ENCODE data around the gene SGK1. TPM values are rescaled to one million over a fixed set of nuclear protein-coding genes. Genes with fewer than 3 reads are reported as not detected.

SGK1 gene
- total RNA-seq, result 10 to 100 TPM; 30.7 to 44.6 TPM

- H3K4me3 Mint-ChIP-seq, result peak within 1 kb of the TSS; percentile 86 to 90
- H3K27ac Mint-ChIP-seq, result no peak within 1 kb of the TSS
- ATAC-seq (replicated peaks in 1 of 2) (peak; percentile 79 to 86), DNase-seq (peak; percentile 13 to 19)
- peaks cover 31% of the 10 kb centered on the region for H3K4me1 Mint-ChIP-seq (ENCODE audit: low read depth)
- peaks cover 4 to 5% of the 10 kb centered on the region in 2 donors for H3K9me3 Mint-ChIP-seq
- H3K27me3 Mint-ChIP-seq (ENCODE audit: low read depth), result peaks cover 35% of the 10 kb centered on the region
- peaks cover 3 to 4% of the 10 kb centered on the region in 2 donors for H3K36me3 Mint-ChIP-seq (ENCODE audit: insufficient read depth in 2 of 2)
Measured at GRCh38 chr6:134317471-134318131, at the start of gene SGK1. TSS of gene SGK1 (minus strand) at chr6:134318112. CDS start at chr6:134317460, 652 bp downstream.

GRCh38 chr6:134363323-134364039, 45.6 kb upstream of the SGK1 start:
- Mint-ChIP-seq H3K36me3 (ENCODE audit: insufficient read depth in 2 of 2) (no peaks in the 10 kb centered on the region), H3K4me1 (ENCODE audit: low read depth) (peaks cover 3% of the 10 kb centered on the region), H3K27ac (no peak overlapping the region), H3K27me3 (ENCODE audit: low read depth) (no peaks in the 10 kb centered on the region), H3K4me3 (no peak overlapping the region), H3K9me3 (no peaks in the 10 kb centered on the region)
- DNase-seq (no peak), ATAC-seq (replicated peaks in 1 of 2) (peak in 1 of 2 donors; percentile 19)

GRCh38 chr6:134361011-134361410, 43.1 kb upstream of the SGK1 start:
- Mint-ChIP-seq H3K27ac (no peak overlapping the region), H3K27me3 (ENCODE audit: low read depth) (no peaks in the 10 kb centered on the region), H3K9me3 (peaks cover 0 to 5% of the 10 kb centered on the region in 2 donors), H3K4me3 (no peak overlapping the region), H3K4me1 (ENCODE audit: low read depth) (peaks cover 7% of the 10 kb centered on the region), H3K36me3 (ENCODE audit: insufficient read depth in 2 of 2) (peaks cover under 1 to 5% of the 10 kb centered on the region in 2 donors)
- no peak for DNase-seq
- ATAC-seq (replicated peaks in 1 of 2), result no peak

- H3K36me3 Mint-ChIP-seq (ENCODE audit: insufficient read depth in 2 of 2), result peaks cover 4 to 13% of the 10 kb centered on the region in 2 donors
- H3K9me3 Mint-ChIP-seq, result peaks cover 2 to 9% of the 10 kb centered on the region in 2 donors
- ATAC-seq (replicated peaks in 1 of 2) (no peak), DNase-seq (no peak)
- no peak overlapping the region for H3K4me3 Mint-ChIP-seq
- H3K27ac Mint-ChIP-seq, result no peak overlapping the region
- peaks cover 7% of the 10 kb centered on the region for H3K4me1 Mint-ChIP-seq (ENCODE audit: low read depth)
- H3K27me3 Mint-ChIP-seq (ENCODE audit: low read depth), result no peaks in the 10 kb centered on the region
Measured at GRCh38 chr6:134359302-134359701, 41.4 kb upstream of the SGK1 start.

GRCh38 chr6:134358320-134358719, 40.4 kb upstream of the SGK1 start:
- no peak for ATAC-seq (replicated peaks in 1 of 2)
- H3K9me3 Mint-ChIP-seq, result peaks cover 2 to 9% of the 10 kb centered on the region in 2 donors

GRCh38 chr6:134357022-134357487, 39.1 kb upstream of the SGK1 start:
- Mint-ChIP-seq H3K9me3 (peaks cover 2 to 9% of the 10 kb centered on the region in 2 donors), H3K27ac (no peak overlapping the region), H3K36me3 (ENCODE audit: insufficient read depth in 2 of 2) (peaks cover 4 to 15% of the 10 kb centered on the region in 2 donors), H3K4me3 (no peak overlapping the region), H3K27me3 (ENCODE audit: low read depth) (no peaks in the 10 kb centered on the region), H3K4me1 (ENCODE audit: low read depth) (peaks cover 28% of the 10 kb centered on the region)
- ATAC-seq (replicated peaks in 1 of 2) (no peak), DNase-seq (no peak)

More at GRCh38 chr6:134358320-134358719, 40.4 kb upstream of the SGK1 start:
- H3K4me1 Mint-ChIP-seq (ENCODE audit: low read depth), result peaks cover 15% of the 10 kb centered on the region
- H3K36me3 Mint-ChIP-seq (ENCODE audit: insufficient read depth in 2 of 2), result peaks cover 4 to 15% of the 10 kb centered on the region in 2 donors
- no peak for DNase-seq
- no peak overlapping the region for H3K4me3 Mint-ChIP-seq
- no peak overlapping the region for H3K27ac Mint-ChIP-seq
- no peaks in the 10 kb centered on the region for H3K27me3 Mint-ChIP-seq (ENCODE audit: low read depth)

GRCh38 chr6:134356405-134356804, 38.5 kb upstream of the SGK1 start:
- H3K4me3 Mint-ChIP-seq, result no peak overlapping the region
- H3K36me3 Mint-ChIP-seq (ENCODE audit: insufficient read depth in 2 of 2), result peaks cover 4 to 15% of the 10 kb centered on the region in 2 donors
- no peaks in the 10 kb centered on the region for H3K27me3 Mint-ChIP-seq (ENCODE audit: low read depth)
- ATAC-seq (replicated peaks in 1 of 2) (no peak), DNase-seq (no peak)
- no peak overlapping the region for H3K27ac Mint-ChIP-seq
- H3K4me1 Mint-ChIP-seq (ENCODE audit: low read depth), result peaks cover 34% of the 10 kb centered on the region
- peaks cover 2 to 9% of the 10 kb centered on the region in 2 donors for H3K9me3 Mint-ChIP-seq

- Mint-ChIP-seq H3K36me3 (ENCODE audit: insufficient read depth in 2 of 2) (peaks cover 4 to 15% of the 10 kb centered on the region in 2 donors), H3K4me1 (ENCODE audit: low read depth) (peaks cover 29% of the 10 kb centered on the region), H3K9me3 (peaks cover 2 to 9% of the 10 kb centered on the region in 2 donors), H3K27me3 (ENCODE audit: low read depth) (no peaks in the 10 kb centered on the region), H3K4me3 (peak overlapping the region; percentile 74 to 95), H3K27ac (no peak overlapping the region)
- peak; percentile 16 to 54 for DNase-seq
- ATAC-seq (replicated peaks in 1 of 2), result peak; percentile 87 to 88
Measured at GRCh38 chr6:134352786-134353480, 35.0 kb upstream of the SGK1 start.

GRCh38 chr6:134351615-134352474, 33.9 kb upstream of the SGK1 start:
- peak overlapping the region; percentile 96 for H3K27ac Mint-ChIP-seq
- H3K36me3 Mint-ChIP-seq (ENCODE audit: insufficient read depth in 2 of 2), result peaks cover 4 to 15% of the 10 kb centered on the region in 2 donors
- peaks cover 29% of the 10 kb centered on the region for H3K4me1 Mint-ChIP-seq (ENCODE audit: low read depth)
- peak overlapping the region; percentile 74 to 95 for H3K4me3 Mint-ChIP-seq
- ATAC-seq (replicated peaks in 1 of 2), result peak; percentile 55 to 64
- H3K9me3 Mint-ChIP-seq, result peaks cover 2 to 9% of the 10 kb centered on the region in 2 donors
- DNase-seq, result no peak
- no peaks in the 10 kb centered on the region for H3K27me3 Mint-ChIP-seq (ENCODE audit: low read depth)

GRCh38 chr6:134347885-134348805, 30.2 kb upstream of the SGK1 start:
- no peak overlapping the region for H3K4me3 Mint-ChIP-seq
- H3K27ac Mint-ChIP-seq, result no peak overlapping the region
- no peaks in the 10 kb centered on the region for H3K9me3 Mint-ChIP-seq
- H3K4me1 Mint-ChIP-seq (ENCODE audit: low read depth), result peaks cover 26% of the 10 kb centered on the region
- DNase-seq (no peak), ATAC-seq (replicated peaks in 1 of 2) (no peak)
- H3K27me3 Mint-ChIP-seq (ENCODE audit: low read depth), result no peaks in the 10 kb centered on the region
- no peaks in the 10 kb centered on the region for H3K36me3 Mint-ChIP-seq (ENCODE audit: insufficient read depth in 2 of 2)

GRCh38 chr6:134346932-134347545, 29.1 kb upstream of the SGK1 start:
- no peak overlapping the region for H3K4me3 Mint-ChIP-seq
- no peak for ATAC-seq (replicated peaks in 1 of 2)
- H3K36me3 Mint-ChIP-seq (ENCODE audit: insufficient read depth in 2 of 2), result no peaks in the 10 kb centered on the region
- H3K27me3 Mint-ChIP-seq (ENCODE audit: low read depth), result no peaks in the 10 kb centered on the region
- peaks cover 0 to 2% of the 10 kb centered on the region in 2 donors for H3K9me3 Mint-ChIP-seq
- no peak overlapping the region for H3K27ac Mint-ChIP-seq
- DNase-seq, result no peak
- peaks cover 15% of the 10 kb centered on the region for H3K4me1 Mint-ChIP-seq (ENCODE audit: low read depth)

Measured in activated T-cell treated with anti-CD3 and anti-CD28 coated beads, Interleukin-2, amount 50 U/mL, for 72 hours (primary cell).